ENCODE data around the gene PTPN3.

Gene PTPN3

DNA sequence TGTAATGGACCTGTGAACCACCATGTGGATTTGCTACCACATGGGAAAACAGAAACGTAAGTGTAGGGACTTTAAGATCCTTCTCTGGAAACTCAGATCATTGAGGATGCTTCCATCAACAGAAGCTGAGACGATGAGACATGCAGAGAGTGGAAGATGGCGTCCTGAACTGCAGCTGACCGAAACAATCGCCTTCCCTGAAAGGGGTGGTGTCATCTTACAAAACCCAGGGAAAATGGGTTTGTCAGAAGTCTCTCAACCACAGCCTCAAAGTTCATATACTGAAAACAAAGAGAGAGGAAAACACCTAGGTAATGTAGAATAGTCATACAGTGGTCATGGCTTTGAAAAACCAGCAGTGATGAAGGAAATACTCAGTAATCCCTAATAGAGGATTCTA lies 6.6 kb upstream of the PTPN3 start:
- TF ChIP-seq, protein P1, sequence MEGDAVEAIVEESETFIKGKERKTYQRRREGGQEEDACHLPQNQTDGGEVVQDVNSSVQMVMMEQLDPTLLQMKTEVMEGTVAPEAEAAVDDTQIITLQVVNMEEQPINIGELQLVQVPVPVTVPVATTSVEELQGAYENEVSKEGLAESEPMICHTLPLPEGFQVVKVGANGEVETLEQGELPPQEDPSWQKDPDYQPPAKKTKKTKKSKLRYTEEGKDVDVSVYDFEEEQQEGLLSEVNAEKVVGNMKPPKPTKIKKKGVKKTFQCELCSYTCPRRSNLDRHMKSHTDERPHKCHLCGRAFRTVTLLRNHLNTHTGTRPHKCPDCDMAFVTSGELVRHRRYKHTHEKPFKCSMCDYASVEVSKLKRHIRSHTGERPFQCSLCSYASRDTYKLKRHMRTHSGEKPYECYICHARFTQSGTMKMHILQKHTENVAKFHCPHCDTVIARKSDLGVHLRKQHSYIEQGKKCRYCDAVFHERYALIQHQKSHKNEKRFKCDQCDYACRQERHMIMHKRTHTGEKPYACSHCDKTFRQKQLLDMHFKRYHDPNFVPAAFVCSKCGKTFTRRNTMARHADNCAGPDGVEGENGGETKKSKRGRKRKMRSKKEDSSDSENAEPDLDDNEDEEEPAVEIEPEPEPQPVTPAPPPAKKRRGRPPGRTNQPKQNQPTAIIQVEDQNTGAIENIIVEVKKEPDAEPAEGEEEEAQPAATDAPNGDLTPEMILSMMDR (IDR thresholded peaks at IDR 0.05; ENCODE audit: insufficient read depth, low read depth, low read length, missing control alignments), result no peak
- no peak for DNase-seq (ENCODE audit: low read depth)
- no peak overlapping the region for H3K4me3 ChIP-seq (ENCODE audit: low read depth, low read length)

DNA sequence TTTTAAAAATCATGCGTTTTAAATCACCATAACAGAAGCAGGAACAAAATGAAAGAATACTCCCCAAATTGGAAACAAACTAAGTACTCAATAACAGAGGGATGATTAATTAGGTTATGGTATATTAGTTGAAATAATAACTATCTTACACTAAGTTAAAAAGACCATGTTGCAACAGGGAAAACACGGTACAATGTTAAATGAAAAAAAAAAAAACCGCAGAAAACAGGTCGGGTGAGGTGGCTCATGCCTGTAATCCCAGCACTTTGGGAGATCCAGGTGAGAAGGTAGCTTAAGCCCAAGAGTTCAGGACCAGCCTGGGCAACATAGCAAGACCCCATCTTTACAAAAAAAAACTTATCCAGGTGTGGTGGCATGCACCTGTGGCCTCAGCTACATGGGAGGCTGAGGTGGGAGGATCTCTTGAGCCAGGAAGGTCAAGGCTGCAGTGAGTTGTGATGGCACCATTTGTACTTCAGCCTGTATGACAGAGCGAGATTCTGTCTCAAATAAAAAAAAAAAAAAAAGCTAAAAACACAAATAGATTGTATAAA lies 2.4 kb upstream of the PTPN3 start:
- TF ChIP-seq, protein P1 (IDR thresholded peaks at IDR 0.05; ENCODE audit: insufficient read depth, low read depth, low read length, missing control alignments), result no peak
- no peak for DNase-seq (ENCODE audit: low read depth)
- no peak overlapping the region for H3K4me3 ChIP-seq (ENCODE audit: low read depth, low read length)

GRCh38 chr9:109499631-109500410 lies 1.7 kb upstream of the PTPN3 start:
- TF ChIP-seq, protein P1 (IDR thresholded peaks at IDR 0.05; ENCODE audit: insufficient read depth, low read depth, low read length, missing control alignments), result no peak
- no peak for DNase-seq (ENCODE audit: low read depth)
- H3K4me3 ChIP-seq (ENCODE audit: low read depth, low read length), result no peak overlapping the region

DNA sequence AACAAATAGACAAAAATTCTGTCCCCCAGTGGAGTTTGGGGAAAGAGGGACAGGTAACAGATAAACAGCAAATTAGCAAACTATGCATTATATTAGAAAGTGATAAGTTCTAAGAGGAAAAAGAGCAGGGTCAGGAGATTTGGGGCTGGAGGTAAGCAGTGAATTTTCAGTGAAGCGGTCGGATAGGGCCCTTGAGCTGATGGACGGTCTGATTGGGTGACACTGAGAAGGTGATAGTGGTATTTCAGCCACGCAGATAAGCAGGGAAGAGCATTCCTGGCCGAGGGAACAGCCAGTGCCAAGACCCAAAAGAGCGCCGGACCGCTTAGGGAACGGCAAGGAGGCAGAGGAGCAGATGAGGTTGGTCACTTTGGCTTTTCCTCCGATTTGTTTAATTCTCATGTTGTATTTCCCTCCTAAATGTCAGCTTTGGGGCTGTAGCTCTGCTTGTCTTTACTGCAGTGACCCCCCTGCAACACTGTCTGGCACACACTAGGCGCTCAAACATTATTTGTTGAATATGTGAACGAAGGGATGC lies 1.1 kb upstream of the PTPN3 start:
- DNase-seq (ENCODE audit: low read depth), result no peak
- no peak overlapping the region for H3K4me3 ChIP-seq (ENCODE audit: low read depth, low read length)
- TF ChIP-seq, protein P1 (IDR thresholded peaks at IDR 0.05; ENCODE audit: insufficient read depth, low read depth, low read length, missing control alignments), result no peak

- TF ChIP-seq, protein P1 (IDR thresholded peaks at IDR 0.05; ENCODE audit: insufficient read depth, low read depth, low read length, missing control alignments), result no peak
- DNase-seq (ENCODE audit: low read depth), result no peak
- no peak overlapping the region for H3K4me3 ChIP-seq (ENCODE audit: low read depth, low read length)
Observed at GRCh38 chr9:109497226-109498153, 617 bp downstream of the PTPN3 start.

DNA sequence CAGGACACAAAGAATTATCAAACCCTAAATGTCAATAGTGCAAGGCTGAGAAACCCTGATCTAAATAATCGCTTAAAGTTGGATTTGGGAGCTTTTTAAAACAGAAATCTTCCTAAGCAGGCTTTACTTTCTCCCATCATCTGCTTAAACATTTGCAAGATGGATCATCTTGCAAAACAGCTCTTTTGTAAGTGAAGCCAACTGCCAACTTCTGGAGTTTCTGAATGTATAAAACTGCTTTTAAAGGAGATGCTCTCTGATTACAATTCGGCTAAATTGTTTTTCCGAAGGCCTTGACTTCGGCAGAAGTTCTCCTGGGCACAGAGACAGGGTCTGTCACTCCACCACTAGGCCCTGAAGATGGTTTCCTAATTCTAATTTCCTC lies 1.3 kb downstream of the PTPN3 start:
- TF ChIP-seq, protein P1 (IDR thresholded peaks at IDR 0.05; ENCODE audit: insufficient read depth, low read depth, low read length, missing control alignments), result no peak
- no peak for DNase-seq (ENCODE audit: low read depth)
- H3K4me3 ChIP-seq (ENCODE audit: low read depth, low read length), result no peak overlapping the region
